Ovary (tissue), 3 donors: ENCODE data around the gene TANK.

Experiments used
- EP300 ChIP-seq: sonication (generic); formaldehyde crosslinking; IDR thresholded peaks from one replicate; pipeline ENCODE4 v1.6.1; 2017; ENCODE audit warnings: antibody characterized with exemption
- POLR2A ChIP-seq: fragments of 450-650 bp; IDR thresholded peaks from one replicate; pipeline ENCODE4 v1.6.1; 2017; ENCODE audit warnings: antibody characterized with exemption, mild to moderate bottlenecking, moderate library complexity
- TF ChIP-seq, protein P1 (sequence below), 3 donors: fragments of 450-650 bp in 2 of 3; fragments of 200-600 bp in 1 of 3; IDR thresholded peaks; one replicate each; pipeline versions ENCODE4 v1.5.1 to v1.8.0; 2016 to 2022; ENCODE audit warnings: antibody characterized with exemption in 3 of 3, mild to moderate bottlenecking in 1 of 3
- donor health status: DM: no; HTN: no; CAD: no.

DNA sequence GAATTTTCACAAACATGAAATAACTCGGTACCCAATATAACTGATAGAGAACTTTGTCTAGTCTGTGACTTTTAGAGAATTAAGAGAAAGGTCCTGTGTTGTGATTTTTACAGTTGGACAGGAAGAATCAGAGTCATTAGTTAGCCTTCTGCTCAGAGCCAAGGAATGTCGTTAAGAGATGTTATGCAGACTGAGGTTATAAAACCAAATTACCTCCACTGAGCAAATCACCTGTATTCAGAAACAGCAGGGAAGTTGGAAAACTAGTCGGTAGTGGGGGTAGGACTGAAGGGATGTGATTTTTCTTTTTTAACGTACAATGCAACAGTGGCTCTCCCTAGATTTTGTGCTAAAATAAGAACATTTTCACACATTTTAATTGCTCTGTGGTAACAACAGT, 18.5 kb downstream of the TANK start:
- TF ChIP-seq, protein P1, sequence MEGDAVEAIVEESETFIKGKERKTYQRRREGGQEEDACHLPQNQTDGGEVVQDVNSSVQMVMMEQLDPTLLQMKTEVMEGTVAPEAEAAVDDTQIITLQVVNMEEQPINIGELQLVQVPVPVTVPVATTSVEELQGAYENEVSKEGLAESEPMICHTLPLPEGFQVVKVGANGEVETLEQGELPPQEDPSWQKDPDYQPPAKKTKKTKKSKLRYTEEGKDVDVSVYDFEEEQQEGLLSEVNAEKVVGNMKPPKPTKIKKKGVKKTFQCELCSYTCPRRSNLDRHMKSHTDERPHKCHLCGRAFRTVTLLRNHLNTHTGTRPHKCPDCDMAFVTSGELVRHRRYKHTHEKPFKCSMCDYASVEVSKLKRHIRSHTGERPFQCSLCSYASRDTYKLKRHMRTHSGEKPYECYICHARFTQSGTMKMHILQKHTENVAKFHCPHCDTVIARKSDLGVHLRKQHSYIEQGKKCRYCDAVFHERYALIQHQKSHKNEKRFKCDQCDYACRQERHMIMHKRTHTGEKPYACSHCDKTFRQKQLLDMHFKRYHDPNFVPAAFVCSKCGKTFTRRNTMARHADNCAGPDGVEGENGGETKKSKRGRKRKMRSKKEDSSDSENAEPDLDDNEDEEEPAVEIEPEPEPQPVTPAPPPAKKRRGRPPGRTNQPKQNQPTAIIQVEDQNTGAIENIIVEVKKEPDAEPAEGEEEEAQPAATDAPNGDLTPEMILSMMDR (IDR thresholded peaks at IDR 0.05), result no peak
- TF ChIP-seq EP300 (no peak), POLR2A (no peak)
